HepG2 (cell line): Measurements from ENCODE around the gene WDR91. TPM values are rescaled to one million over a fixed set of nuclear protein-coding genes. Genes with fewer than 3 reads are reported as not detected.

Experiments used
- ATAC-seq: fragments of 200-7000 bp; cut with Tn5 transposase; 3 replicates; pipeline ENCODE4 v1.9.1; 2020; ENCODE audit warnings: mild to moderate bottlenecking, moderate library complexity
- BruUV-seq: library from RNA; stranded (reverse); fragments of 400-500 nt; replicated peaks from 2 replicates; lab custom pipeline; 2021; lab: Mats Ljungman, UMichigan
- CTCF ChIA-PET: fragments of 300-600 bp; formaldehyde crosslinking; extraction: SDS; loops from one replicate; lab custom pipeline; 2021; ENCODE audit warnings: low total read pairs, inconsistent platforms, low intra/inter-chr PET ratio; lab: Yijun Ruan, JAX
- POLR2A ChIA-PET: fragments of 350-600 bp; sonication (Branson Sonifier 250); formaldehyde crosslinking; loops from one replicate; lab custom pipeline; 2020; ENCODE audit warnings: antibody characterized with exemption, inconsistent platforms; lab: Yijun Ruan, JAX
- DNase-seq: peaks from one replicate; pipeline ENCODE4 v3.0.0-alpha.2; 2015; ENCODE audit warnings: low spot score
- FAIRE-seq: peaks from 3 replicates; lab custom pipeline; 2011; peaks lifted over from hg19 to GRCh38; lab: Jason Lieb, UNC
- H2AFZ ChIP-seq: one replicate; pipeline ENCODE4 v1.6.1; 2011; ENCODE audit warnings: low read length, inconsistent platforms
- H3K27ac ChIP-seq: fragments of 300-600 bp; 3 replicates; pipeline ENCODE4 v1.8.0; 2011; ENCODE audit warnings: mixed run types, mild to moderate bottlenecking, mixed read lengths, low read length, inconsistent platforms; ENCODE audit not compliant: insufficient read depth; ENCODE audit errors: extremely low read length
- H3K27me3 ChIP-seq, 2 experiments: fragments of 200-600 bp in 1 of 2; 2 replicates in 1 of 2; 3 replicates in 1 of 2; pipeline versions ENCODE4 v1.6.0 to v1.8.0; 2011; ENCODE audit warnings: low read length in 2 of 2, mild to moderate bottlenecking in 2 of 2, moderate library complexity in 2 of 2, inconsistent platforms in 1 of 2; ENCODE audit not compliant: insufficient read depth in 2 of 2, control insufficient read depth in 1 of 2
- H3K36me3 ChIP-seq, 2 experiments: fragments of 200-600 bp in 1 of 2; replicated peaks in 1 of 2; 2 replicates in 1 of 2; 3 replicates in 1 of 2; pipeline versions ENCODE4 v1.5.1 to v1.8.0; 2011; ENCODE audit warnings: low read length in 2 of 2, inconsistent platforms in 1 of 2; ENCODE audit not compliant: insufficient read depth in 2 of 2, control insufficient read depth in 1 of 2
- H3K4me1 ChIP-seq: 2 replicates; pipeline ENCODE4 v1.5.1; 2012; ENCODE audit warnings: low read length, inconsistent platforms; ENCODE audit not compliant: insufficient read depth
- H3K4me2 ChIP-seq: 2 replicates; pipeline ENCODE4 v1.6.0; 2011; ENCODE audit warnings: low read depth, low read length, inconsistent platforms
- H3K4me3 ChIP-seq, 3 experiments: fragments of 200-600 bp in 1 of 3; sonication (generic), shearing (Covaris generic) in 1 of 3; replicated peaks in 1 of 3; 2 replicates each; pipeline ENCODE4 v1.5.1; 2011 to 2016; ENCODE audit warnings: low read length in 3 of 3, inconsistent platforms in 2 of 3, low read depth in 2 of 3, mild to moderate bottlenecking in 2 of 3, control low read depth in 1 of 3, mixed read lengths in 1 of 3; ENCODE audit not compliant: insufficient read depth in 1 of 3
- H3K79me2 ChIP-seq: one replicate; pipeline ENCODE4 v1.6.1; 2011; ENCODE audit warnings: low read length, inconsistent platforms; ENCODE audit not compliant: insufficient read depth
- H3K9ac ChIP-seq: 2 replicates; pipeline ENCODE4 v1.6.0; 2011; ENCODE audit warnings: mild to moderate bottlenecking, low read depth, low read length, inconsistent platforms; ENCODE audit not compliant: insufficient read depth
- H3K9me3 ChIP-seq: 2 replicates; pipeline ENCODE4 v1.5.1; 2012; ENCODE audit warnings: mild to moderate bottlenecking, low read length
- H4K20me1 ChIP-seq: 2 replicates; pipeline ENCODE4 v1.6.0; 2011; ENCODE audit warnings: inconsistent platforms, mild to moderate bottlenecking, low read length, moderate library complexity; ENCODE audit not compliant: insufficient read depth
- ELK4 ChIP-seq: sonication (generic); formaldehyde crosslinking; IDR thresholded peaks from 2 replicates; pipeline ENCODE4 v1.9.0; 2021; ENCODE audit warnings: missing genetic modification reagents, borderline replicate concordance
- FOXP1 ChIP-seq, 2 experiments: fragments of 450-650 bp in 1 of 2; IDR thresholded peaks; 2 replicates each; pipeline ENCODE4 v1.6.1; 2017 to 2018; ENCODE audit warnings: antibody characterized with exemption in 1 of 2
- MTF1 ChIP-seq: sonication (generic); formaldehyde crosslinking; IDR thresholded peaks from 2 replicates; pipeline ENCODE4 v1.5.0; 2020; ENCODE audit warnings: missing genetic modification reagents
- POLR2AphosphoS2 ChIP-seq: IDR thresholded peaks from 2 replicates; pipeline ENCODE4 v1.6.1; 2011; ENCODE audit warnings: low read depth, low read length, improper control_type of control experiment
- ZNF687 ChIP-seq: sonication (generic); formaldehyde crosslinking; IDR thresholded peaks from 2 replicates; pipeline ENCODE4 v1.5.1; 2020; ENCODE audit warnings: mild to moderate bottlenecking, missing genetic modification reagents, moderate library complexity
- WGBS: methylation state at CpG from one replicate; pipeline ENCODE4 v1.1.6; 2017; ENCODE audit warnings: low lambda C conversion rate; 5-methylcytosine and 5-hydroxymethylcytosine counted together
- in situ Hi-C: cut with HindIII; loops from 2 replicates; pipeline ENCODE4 v1.10.0; 2017; ENCODE audit warnings: low pct_unique_long_range_greater_than_20kb; ENCODE audit not compliant: extremely low pct_ligation_motif_present
- intact Hi-C: fragments of 100-400 bp; cut with micrococcal nuclease; formaldehyde crosslinking; loops from one replicate; pipeline ENCODE4 v1.10.0; 2022; ENCODE audit not compliant: unreplicated experiment
- polyA plus RNA-seq, 8 experiments: library from polyadenylated mRNA; depleted of rRNA in 3 of 8; stranded (reverse) in 7 of 8; unstranded in 1 of 8; fragments of >200 nt; fragmentation: Illumina TruSeq in 4 of 8; extraction: Trizol in 4 of 8; gene quantifications; 2 replicates each; pipeline versions ENCODE4 v1.2.1 to v1.2.3, GENCODE V29; 2011 to 2016; ENCODE audit warnings: low read depth in 4 of 8, missing spikeins in 1 of 8, mixed read lengths in 1 of 8; ENCODE audit not compliant: insufficient read depth in 1 of 8
- total RNA-seq, 5 experiments: library from RNA; depleted of rRNA; stranded (reverse); fragments of >200 nt; fragmentation: Illumina TruSeq; extraction: Trizol; gene quantifications; 2 replicates each; pipeline ENCODE4 v1.2.3, GENCODE V29; 2016; ENCODE audit warnings: low read depth in 1 of 5

The WDR91 gene
- total and polyA plus RNA-seq, 2 of the 13 experiments (the other 11 are each of a cell fraction or from before 2014, with no cell fraction given), result 11.6 to 12.1 TPM

- H3K27me3 ChIP-seq, result no peaks in the 10 kb centered on the region
- peaks cover 54% of the 10 kb centered on the region for H3K4me1 ChIP-seq
- ChIA-PET CTCF (no interaction called here), POLR2A (no interaction called here)
- TF ChIP-seq ELK4 (CRISPR knock-in tag), result no peak
- no peak for TF ChIP-seq POLR2AphosphoS2
- 0 out of 2 replicates have a peak, but pooled peaks have one; percentile 12 for TF ChIP-seq ZNF687
- no peak for TF ChIP-seq FOXP1 (IDR thresholded peaks at IDR 0.05)
- no peak for TF ChIP-seq FOXP1 (CRISPR knock-in tag; IDR thresholded peaks at IDR 0.05)
- TF ChIP-seq MTF1 (CRISPR knock-in tag), result no peak
- ATAC-seq, result no peak
- no peak overlapping the region for H3K4me3 ChIP-seq
- H2AFZ ChIP-seq, result no peak overlapping the region
- H3K4me2 ChIP-seq, result no peak overlapping the region
- no peak overlapping the region for H3K27ac ChIP-seq
- FAIRE-seq, result no peak
- in situ Hi-C loops, result no loop called here
- H3K36me3 ChIP-seq, result peaks cover 4 to 41% of the 10 kb centered on the region in 2 experiments; a peak in 4 of 5 replicates
- peaks cover 39% of the 10 kb centered on the region for H3K79me2 ChIP-seq
- 96% methylated on average over 5 of the region's 6 CpGs for WGBS
- no TSS peak for BruUV-seq
- intact Hi-C loops, result no loop called here
- no peak for DNase-seq
- H3K9me3 ChIP-seq, result peaks cover 14% of the 10 kb centered on the region
- no peak overlapping the region for H3K9ac ChIP-seq
- peaks cover 8% of the 10 kb centered on the region for H4K20me1 ChIP-seq
Observed at GRCh38 chr7:135161669-135162068, 49.7 kb downstream of the WDR91 start.
